ENCODE data around the gene IGFBP3.

- no peak for TF ChIP-seq JUND (IDR thresholded peaks at IDR 0.05)
- TF ChIP-seq REST (IDR thresholded peaks at IDR 0.05) = no peak
- no peak for TF ChIP-seq SP1 (IDR thresholded peaks at IDR 0.05)
- TF ChIP-seq CTCF (IDR thresholded peaks at IDR 0.05; ENCODE audit: low read depth, low read length, missing input control) = peak; percentile 87
- no peak for TF ChIP-seq GABPA (IDR thresholded peaks at IDR 0.05 in 1 of 2, conservative IDR thresholded peaks at IDR 0.05 in 1 of 2)
- TF ChIP-seq EGR1 (IDR thresholded peaks at IDR 0.05; ENCODE audit: low read depth in 2 of 2) = no peak
- no peak for TF ChIP-seq MAX (IDR thresholded peaks at IDR 0.05)
- TF ChIP-seq YY1 (IDR thresholded peaks at IDR 0.05) = no peak
- no peak for TF ChIP-seq TAF1 (conservative IDR thresholded peaks at IDR 0.05)
- no peak for TF ChIP-seq ZBTB33 (IDR thresholded peaks at IDR 0.05)
- TF ChIP-seq RAD21 (IDR thresholded peaks at IDR 0.05) = peak; percentile 84 to 91
Observed at GRCh38 chr7:45917658-45918057, 3.4 kb downstream of the IGFBP3 start.

All from liver (tissue), 3 donors.